ENCODE results near the gene RPRD1A.

- no peak for TF ChIP-seq POLR2A (IDR thresholded peaks at IDR 0.05)
- TF ChIP-seq CTCF (IDR thresholded peaks at IDR 0.05) = no peak
- no peak for TF ChIP-seq POLR2AphosphoS5 (IDR thresholded peaks at IDR 0.05)
Measured at GRCh38 chr18:36046898-36047297, 20.5 kb downstream of the RPRD1A start.

Measured in breast epithelium (tissue), 3 donors.